Measurements from ENCODE around the gene CNOT6.

- TF ChIP-seq POLR2A (IDR thresholded peaks at IDR 0.05), result no peak
- TF ChIP-seq CTCF (IDR thresholded peaks at IDR 0.05), result peak in 1 of 12 donors; percentile 28
Observed at GRCh38 chr5:180494510-180495181, 467 bp downstream of the CNOT6 start.

All from heart left ventricle (tissue), 13 donors.